HCT116 (cell line): Measurements from ENCODE around the gene KTN1. TPM values are rescaled to one million over a fixed set of nuclear protein-coding genes. Genes with fewer than 3 reads are reported as not detected.

ENCODE experiments used
- ATAC-seq: fragments of 200-7000 bp; cut with Tn5 transposase; 2 replicates; pipeline ENCODE4 v1.9.1; 2020; ENCODE audit warnings: mild to moderate bottlenecking, moderate library complexity
- BruUV-seq: library from RNA; stranded (reverse); fragments of 400-500 nt; replicated peaks from 2 replicates; lab custom pipeline; 2021; lab: Mats Ljungman, UMichigan
- CTCF ChIA-PET: fragments of 300-600 bp; sonication (Branson Sonifier 250); formaldehyde crosslinking; loops from one replicate; lab custom pipeline; 2021; ENCODE audit warnings: antibody characterized with exemption; lab: Charles Lee
- POLR2A ChIA-PET: fragments of 300-600, 350-600 bp; sonication (Branson Sonifier 250); formaldehyde crosslinking; loops from one replicate; lab custom pipeline; 2021; ENCODE audit warnings: antibody characterized with exemption; lab: Charles Lee
- RAD21 ChIA-PET, 2 experiments: fragments of 300-600 bp; sonication (Branson Sonifier 250); formaldehyde crosslinking; loops; one replicate each; lab custom pipeline; 2023; ENCODE audit warnings: low total read pairs in 2 of 2; ENCODE audit not compliant: uncharacterized antibody in 2 of 2, unreplicated experiment in 2 of 2, low non-redundant PET in 1 of 2; lab: Charles Lee
- DNase-seq: peaks from one replicate; pipeline ENCODE4 v3.0.0-alpha.2; 2010; ENCODE audit warnings: low read depth, low spot score
- H2AFZ ChIP-seq: fragments of 200-600 bp; shearing (Covaris generic), sonication (generic); 2 replicates; pipeline ENCODE4 v1.6.1; 2017; ENCODE audit warnings: low read depth, mixed run types, mixed read lengths, antibody characterized with exemption, low read length; ENCODE audit not compliant: poor library complexity, severe bottlenecking
- H3K27ac ChIP-seq: 2 replicates; pipeline ENCODE4 v1.5.1; 2012; ENCODE audit warnings: low read depth, low read length
- H3K27me3 ChIP-seq: fragments of 200-600 bp; sonication (generic); 2 replicates; pipeline ENCODE4 v1.6.1; 2016; ENCODE audit warnings: mixed run types, low read length, mixed read lengths; ENCODE audit not compliant: insufficient read depth
- H3K36me3 ChIP-seq, 2 experiments: fragments of 200-500 bp in 1 of 2; fragments of 200-600 bp in 1 of 2; sonication (Bioruptor generic) in 1 of 2; sonication (generic) in 1 of 2; 2 replicates each; pipeline versions ENCODE4 v1.5.1 to v1.6.1; 2014 to 2016; ENCODE audit warnings: low read length in 2 of 2, inconsistent platforms in 1 of 2, mixed read lengths in 1 of 2, mixed run types in 1 of 2; ENCODE audit not compliant: insufficient read depth in 2 of 2, control insufficient read depth in 1 of 2
- H3K4me1 ChIP-seq, 2 experiments: fragments of 200-600 bp in 1 of 2; sonication (generic) in 1 of 2; 2 replicates each; pipeline versions ENCODE4 v1.5.1 to v1.6.1; 2012 to 2017; ENCODE audit warnings: low read length in 2 of 2, inconsistent platforms in 1 of 2, mild to moderate bottlenecking in 1 of 2, mixed read lengths in 1 of 2, mixed run types in 1 of 2, moderate library complexity in 1 of 2; ENCODE audit not compliant: insufficient read depth in 2 of 2, control insufficient read depth in 1 of 2
- H3K4me2 ChIP-seq: fragments of 200-600 bp; sonication (generic); 2 replicates; pipeline ENCODE4 v1.6.1; 2017; ENCODE audit warnings: mixed run types, low read length, mixed read lengths
- H3K4me3 ChIP-seq, 2 experiments: fragments of 200-600 bp in 1 of 2; sonication (generic) in 1 of 2; replicated peaks in 1 of 2; 2 replicates each; pipeline ENCODE4 v1.5.1; 2011 to 2016; ENCODE audit warnings: low read length in 2 of 2, control low read depth in 1 of 2, low read depth in 1 of 2, mild to moderate bottlenecking in 1 of 2, mixed read lengths in 1 of 2, mixed run types in 1 of 2
- H3K79me2 ChIP-seq: fragments of 200-600 bp; sonication (generic); 2 replicates; pipeline ENCODE4 v1.6.1; 2017; ENCODE audit warnings: mild to moderate bottlenecking, mixed run types, low read length, moderate library complexity, mixed read lengths; ENCODE audit not compliant: insufficient read depth
- H3K9ac ChIP-seq: fragments of 200-600 bp; sonication (generic); 2 replicates; pipeline ENCODE4 v1.6.1; 2016; ENCODE audit warnings: low read length, mixed read lengths
- H3K9me2 ChIP-seq: fragments of 200-600 bp; sonication (generic), shearing (Covaris generic); 2 replicates; pipeline ENCODE4 v1.6.1; 2017; ENCODE audit warnings: mixed run types, mild to moderate bottlenecking, moderate library complexity; ENCODE audit not compliant: insufficient read depth
- H3K9me3 ChIP-seq, 2 experiments: fragments of 200-500 bp in 1 of 2; fragments of 200-600 bp in 1 of 2; sonication (Bioruptor generic) in 1 of 2; sonication (generic) in 1 of 2; 2 replicates each; pipeline ENCODE4 v1.6.1; 2014 to 2017; ENCODE audit warnings: low read length in 2 of 2, mixed read lengths in 2 of 2, inconsistent platforms in 1 of 2, low read depth in 1 of 2, mild to moderate bottlenecking in 1 of 2, mixed run types in 1 of 2, moderate library complexity in 1 of 2; ENCODE audit not compliant: control insufficient read depth in 1 of 2, insufficient read depth in 1 of 2
- H4K20me1 ChIP-seq: fragments of 200-600 bp; sonication (generic), shearing (Covaris generic); 2 replicates; pipeline ENCODE4 v1.6.1; 2017; ENCODE audit warnings: mixed run types, mild to moderate bottlenecking, moderate library complexity; ENCODE audit not compliant: insufficient read depth
- ATF3 ChIP-seq: IDR thresholded peaks from 2 replicates; pipeline ENCODE4 v1.6.1; 2012
- CBX3 ChIP-seq: IDR thresholded peaks from 2 replicates; pipeline ENCODE4 v1.6.1; 2012; ENCODE audit warnings: low read depth
- CEBPB ChIP-seq: IDR thresholded peaks from 2 replicates; pipeline ENCODE4 v1.6.1; 2012; ENCODE audit warnings: low read depth
- CTCF ChIP-seq, 3 experiments: fragments of 200-600 bp in 1 of 3; sonication (generic) in 1 of 3; IDR thresholded peaks in 2 of 3; conservative IDR thresholded peaks in 1 of 3; 2 replicates each; pipeline ENCODE4 v1.5.1; 2012 to 2017; ENCODE audit warnings: low read depth in 2 of 3, low read length in 2 of 3, antibody characterized with exemption in 1 of 3, borderline replicate concordance in 1 of 3, control low read depth in 1 of 3, mild to moderate bottlenecking in 1 of 3, mixed read lengths in 1 of 3, mixed run types in 1 of 3, moderate library complexity in 1 of 3; ENCODE audit not compliant: insufficient read depth in 1 of 3
- EZH2 ChIP-seq: fragments of 200-600 bp; sonication (generic); IDR thresholded peaks from 2 replicates; pipeline ENCODE4 v1.6.1; 2017; ENCODE audit warnings: antibody characterized with exemption, mixed run types
- EZH2phosphoT487 ChIP-seq: fragments of 200-600 bp; IDR thresholded peaks from 2 replicates; pipeline ENCODE4 v1.6.1; 2018; ENCODE audit warnings: antibody characterized with exemption, borderline replicate concordance
- JUND ChIP-seq: IDR thresholded peaks from 2 replicates; pipeline ENCODE4 v1.6.1; 2012
- POLR2A ChIP-seq: IDR thresholded peaks from 2 replicates; pipeline ENCODE4 v1.7.0; 2011; ENCODE audit warnings: borderline replicate concordance; ENCODE audit not compliant: insufficient read depth, insufficient read length; ENCODE audit errors: extremely low read depth
- POLR2AphosphoS5 ChIP-seq: IDR thresholded peaks from 2 replicates; pipeline ENCODE4 v1.6.1; 2011; ENCODE audit warnings: mild to moderate bottlenecking, low read depth, low read length, moderate library complexity
- RAD21 ChIP-seq: IDR thresholded peaks from 2 replicates; pipeline ENCODE4 v1.6.1; 2012; ENCODE audit warnings: low read depth, mild to moderate bottlenecking
- REST ChIP-seq: IDR thresholded peaks from 2 replicates; pipeline ENCODE4 v1.6.1; 2012; ENCODE audit warnings: low read depth
- SIN3A ChIP-seq: IDR thresholded peaks from 2 replicates; pipeline ENCODE4 v1.6.1; 2012; ENCODE audit warnings: low read depth
- SP1 ChIP-seq: IDR thresholded peaks from 2 replicates; pipeline ENCODE4 v1.6.1; 2012; ENCODE audit warnings: low read depth
- SRF ChIP-seq: IDR thresholded peaks from 2 replicates; pipeline ENCODE4 v1.6.1; 2012; ENCODE audit warnings: low read depth
- TCF7L2 ChIP-seq: IDR thresholded peaks from 2 replicates; pipeline ENCODE4 v1.7.0; 2011; ENCODE audit warnings: borderline replicate concordance, inconsistent platforms; ENCODE audit not compliant: insufficient read depth, insufficient read length; ENCODE audit errors: extremely low read depth
- YY1 ChIP-seq: IDR thresholded peaks from 2 replicates; pipeline ENCODE4 v1.6.1; 2011; ENCODE audit warnings: low read length, low read depth, moderate library complexity, mild to moderate bottlenecking; ENCODE audit not compliant: insufficient replicate concordance; ENCODE audit errors: extremely low read depth
- intact Hi-C: fragments of 100-400 bp; cut with micrococcal nuclease; formaldehyde crosslinking; loops from 2 replicates; pipeline ENCODE4 v1.10.0; 2022
- total RNA-seq: library from RNA; stranded (reverse); gene quantifications from one replicate; pipeline ENCODE4 v1.2.1, GENCODE V29; 2021; ENCODE audit not compliant: unreplicated experiment
- TF ChIP-seq, protein P1 (sequence below): IDR thresholded peaks from 2 replicates; pipeline ENCODE4 v1.6.1; 2011; ENCODE audit warnings: mild to moderate bottlenecking, low read length, moderate library complexity; ENCODE audit not compliant: insufficient replicate concordance; ENCODE audit errors: extremely low read depth
- TF ChIP-seq, protein P2 (sequence below): IDR thresholded peaks from 2 replicates; pipeline ENCODE4 v1.6.1; 2012

KTN1 gene
- total RNA-seq, 1 experiment from 2014 or later = 105 TPM

DNA sequence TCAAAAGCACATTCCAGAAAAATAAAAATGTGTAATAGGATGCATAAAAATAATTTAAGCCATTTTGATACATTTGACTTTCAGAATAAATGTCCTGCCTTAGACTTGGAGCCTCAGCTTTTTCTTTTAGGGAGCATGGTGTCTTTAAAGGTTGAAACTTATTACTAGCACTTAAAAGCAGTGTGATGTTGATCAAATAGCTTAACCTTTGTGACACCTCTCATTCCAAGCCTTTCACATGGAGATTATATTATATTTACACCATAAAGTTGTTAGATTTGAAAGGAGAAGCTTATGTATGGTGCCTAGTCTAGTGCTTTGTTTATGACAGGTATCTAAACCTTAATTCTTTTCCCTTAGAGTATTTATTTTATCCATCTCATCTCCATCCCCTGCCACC lies 61.9 kb downstream of the KTN1 start:
- intact Hi-C loops = no loop called here
- CTCF ChIA-PET = interaction anchor here (1.4 to 1.6 kb wide), 2 partner anchors 9 to 195 kb away, joined by 4 read pairs; no protein-coding TSS in a partner anchor
- peaks cover 44 to 50% of the 10 kb centered on the region in 2 experiments for H3K36me3 ChIP-seq

More for the DNA sequence above, 61.9 kb downstream of the KTN1 start:
- Histone ChIP-seq H3K79me2 (no peaks in the 10 kb centered on the region; the same call in 1 of the 2 replicates), H2AFZ (no peak overlapping the region), H3K4me1 (no peaks in the 10 kb centered on the region), H4K20me1 (no peaks in the 10 kb centered on the region), H3K9me3 (no peaks in the 10 kb centered on the region), H3K4me3 (no peak overlapping the region), H3K9ac (no peak overlapping the region), H3K4me2 (no peak overlapping the region), H3K9me2 (no peaks in the 10 kb centered on the region), H3K27me3 (no peaks in the 10 kb centered on the region), H3K27ac (no peak overlapping the region)
- ChIA-PET RAD21 (no interaction called here), POLR2A (no interaction called here)
- no TSS peak for BruUV-seq
- no peak for TF ChIP-seq CTCF (IDR thresholded peaks at IDR 0.05 in 2 of 3, conservative IDR thresholded peaks at IDR 0.05 in 1 of 3; ENCODE audit: borderline replicate concordance in 1 of 3, insufficient read depth in 1 of 3, low read depth in 2 of 3, low read length in 2 of 3)
- no peak for TF ChIP-seq SIN3A
- no peak for TF ChIP-seq CBX3
- TF ChIP-seq TCF7L2 = no peak
- TF ChIP-seq YY1 = no peak
- no peak for TF ChIP-seq SRF
- no peak for TF ChIP-seq POLR2AphosphoS5
- no peak for TF ChIP-seq ATF3
- TF ChIP-seq POLR2A = no peak
- TF ChIP-seq RAD21 = no peak
- no peak for TF ChIP-seq EZH2phosphoT487
- TF ChIP-seq, protein P1, sequence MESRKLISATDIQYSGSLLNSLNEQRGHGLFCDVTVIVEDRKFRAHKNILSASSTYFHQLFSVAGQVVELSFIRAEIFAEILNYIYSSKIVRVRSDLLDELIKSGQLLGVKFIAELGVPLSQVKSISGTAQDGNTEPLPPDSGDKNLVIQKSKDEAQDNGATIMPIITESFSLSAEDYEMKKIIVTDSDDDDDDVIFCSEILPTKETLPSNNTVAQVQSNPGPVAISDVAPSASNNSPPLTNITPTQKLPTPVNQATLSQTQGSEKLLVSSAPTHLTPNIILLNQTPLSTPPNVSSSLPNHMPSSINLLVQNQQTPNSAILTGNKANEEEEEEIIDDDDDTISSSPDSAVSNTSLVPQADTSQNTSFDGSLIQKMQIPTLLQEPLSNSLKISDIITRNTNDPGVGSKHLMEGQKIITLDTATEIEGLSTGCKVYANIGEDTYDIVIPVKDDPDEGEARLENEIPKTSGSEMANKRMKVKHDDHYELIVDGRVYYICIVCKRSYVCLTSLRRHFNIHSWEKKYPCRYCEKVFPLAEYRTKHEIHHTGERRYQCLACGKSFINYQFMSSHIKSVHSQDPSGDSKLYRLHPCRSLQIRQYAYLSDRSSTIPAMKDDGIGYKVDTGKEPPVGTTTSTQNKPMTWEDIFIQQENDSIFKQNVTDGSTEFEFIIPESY = no peak
- no peak for TF ChIP-seq EZH2
- no peak for TF ChIP-seq JUND
- TF ChIP-seq REST = no peak
- TF ChIP-seq SP1 = no peak
- TF ChIP-seq, protein P2, sequence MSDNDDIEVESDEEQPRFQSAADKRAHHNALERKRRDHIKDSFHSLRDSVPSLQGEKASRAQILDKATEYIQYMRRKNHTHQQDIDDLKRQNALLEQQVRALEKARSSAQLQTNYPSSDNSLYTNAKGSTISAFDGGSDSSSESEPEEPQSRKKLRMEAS = no peak
- TF ChIP-seq CEBPB = no peak
- ATAC-seq = no peak
- no peak for DNase-seq
